K562 (cell line): ENCODE results near the gene DPPA4. TPM values are rescaled to one million over a fixed set of nuclear protein-coding genes. Genes with fewer than 3 reads are reported as not detected.

Experiments used
- ATAC-seq: fragments of 200-7000 bp; cut with Tn5 transposase; 3 replicates; pipeline ENCODE4 v1.9.1; 2020; ENCODE audit warnings: moderate library complexity
- BruUV-seq: library from RNA; stranded (reverse); fragments of 400-500 nt; replicated peaks from 2 replicates; lab custom pipeline; 2021; lab: Mats Ljungman, UMichigan
- CTCF ChIA-PET: fragments of 300-600 bp; formaldehyde crosslinking; extraction: SDS; loops from one replicate; lab custom pipeline; 2021; ENCODE audit warnings: low intra/inter-chr PET ratio; lab: Yijun Ruan, JAX
- POLR2A ChIA-PET: fragments of 300-600, 350-650 bp; sonication (Branson Sonifier 250); formaldehyde crosslinking; extraction: SDS; loops from one replicate; lab custom pipeline; 2021; ENCODE audit warnings: antibody characterized with exemption, inconsistent platforms; lab: Yijun Ruan, JAX
- DNase-seq, 4 experiments: peaks; one replicate each; pipeline versions ENCODE4 v3.0.0 to v3.0.0-alpha.2; 2011 to 2018; ENCODE audit warnings: low spot score in 3 of 4, mixed read lengths in 3 of 4; ENCODE audit errors: extremely low read depth in 1 of 4
- FAIRE-seq: peaks from 2 replicates; lab custom pipeline; 2011; peaks lifted over from hg19 to GRCh38; lab: Jason Lieb, UNC
- H2AFZ ChIP-seq: 2 replicates; pipeline ENCODE4 v1.6.0; 2011; ENCODE audit warnings: low read depth, low read length, control low read depth, inconsistent platforms
- H3K27ac ChIP-seq: fragments of 200-600 bp; 3 replicates; pipeline ENCODE4 v1.8.0; 2011; ENCODE audit warnings: low read depth, mild to moderate bottlenecking, control low read depth, inconsistent platforms, low read length, moderate library complexity, mixed read lengths; ENCODE audit errors: extremely low read depth
- H3K27me3 ChIP-seq, 2 experiments: fragments of 300-600 bp in 1 of 2; 2 replicates in 1 of 2; 3 replicates in 1 of 2; pipeline versions ENCODE4 v1.6.0 to v1.8.0; 2011; ENCODE audit warnings: inconsistent platforms in 2 of 2, low read length in 2 of 2, mild to moderate bottlenecking in 1 of 2, mixed read lengths in 1 of 2, moderate library complexity in 1 of 2; ENCODE audit not compliant: control insufficient read depth in 2 of 2, insufficient read depth in 2 of 2
- H3K36me3 ChIP-seq: fragments of 300-600 bp; 3 replicates; pipeline ENCODE4 v1.8.0; 2011; ENCODE audit warnings: mild to moderate bottlenecking, low read length, inconsistent platforms; ENCODE audit not compliant: control insufficient read depth, insufficient read depth
- H3K4me1 ChIP-seq, 2 experiments: fragments of 200-600 bp in 1 of 2; replicated peaks in 1 of 2; 2 replicates in 1 of 2; 3 replicates in 1 of 2; pipeline versions ENCODE4 v1.5.1 to v1.8.0; 2011; ENCODE audit warnings: inconsistent platforms in 2 of 2, low read length in 2 of 2, mild to moderate bottlenecking in 1 of 2, mixed read lengths in 1 of 2, moderate library complexity in 1 of 2; ENCODE audit not compliant: control insufficient read depth in 2 of 2, insufficient read depth in 2 of 2
- H3K4me2 ChIP-seq: 2 replicates; pipeline ENCODE4 v1.6.1; 2011; ENCODE audit warnings: low read length, control low read depth, inconsistent platforms, mixed read lengths; ENCODE audit not compliant: insufficient read depth
- H3K4me3 ChIP-seq: fragments of 200-600 bp; sonication (generic), shearing (Covaris generic); 2 replicates; pipeline ENCODE4 v1.5.1; 2016; ENCODE audit warnings: control low read depth, inconsistent platforms
- H3K79me2 ChIP-seq: fragments of 200-600 bp; 3 replicates; pipeline ENCODE4 v1.8.0; 2011; ENCODE audit warnings: low read length, inconsistent platforms; ENCODE audit not compliant: control insufficient read depth, insufficient read depth
- H3K9ac ChIP-seq, 2 experiments: 2 replicates each; pipeline versions ENCODE4 v1.6.0 to v1.6.1; 2011; ENCODE audit warnings: low read depth in 2 of 2, low read length in 2 of 2, control low read depth in 1 of 2, inconsistent platforms in 1 of 2, mild to moderate bottlenecking in 1 of 2, mixed read lengths in 1 of 2; ENCODE audit not compliant: insufficient read depth in 1 of 2
- H3K9me1 ChIP-seq: one replicate; pipeline ENCODE4 v1.6.0; 2011; ENCODE audit warnings: inconsistent platforms, mild to moderate bottlenecking, low read length, moderate library complexity; ENCODE audit not compliant: control insufficient read depth, insufficient read depth
- H3K9me3 ChIP-seq: replicated peaks from 2 replicates; pipeline ENCODE4 v1.5.1; 2011; ENCODE audit warnings: low read depth, low read length, inconsistent platforms; ENCODE audit not compliant: control insufficient read depth, insufficient read depth
- H4K20me1 ChIP-seq: replicated peaks from 2 replicates; pipeline ENCODE4 v1.6.1; 2011; ENCODE audit warnings: low read length, inconsistent platforms, mixed read lengths; ENCODE audit not compliant: control insufficient read depth, insufficient read depth
- BDP1 ChIP-seq: IDR thresholded peaks from 3 replicates; pipeline ENCODE4 v1.6.1; 2011; ENCODE audit not compliant: insufficient read length, insufficient read depth
- IRF9 ChIP-seq: fragments of 450-650 bp; IDR thresholded peaks from 2 replicates; pipeline ENCODE4 v1.6.1; 2016; ENCODE audit warnings: missing biosample characterization, missing genetic modification characterization
- NCOA4 ChIP-seq: fragments of 450-650 bp; IDR thresholded peaks from 2 replicates; pipeline ENCODE4 v1.6.1; 2018; ENCODE audit warnings: mild to moderate bottlenecking; ENCODE audit not compliant: partially characterized antibody
- ZNF507 ChIP-seq: conservative IDR thresholded peaks from 2 replicates; pipeline ENCODE4 v1.6.1; 2017; ENCODE audit warnings: missing genetic modification characterization, missing compliant biosample characterization
- ZNF551 ChIP-seq: fragments of 250-450 bp; sonication (Bioruptor Pico); IDR thresholded peaks from 2 replicates; pipeline ENCODE4 v1.5.0; 2021; ENCODE audit warnings: mild to moderate bottlenecking, moderate library complexity
- WGBS: fragments of 100-300 bp; shearing (Covaris generic); methylation state at CpG from one replicate; pipeline ENCODE4 v1.1.6; 2016; ENCODE audit warnings: low coverage, mixed read lengths; ENCODE audit not compliant: insufficient coverage; ENCODE audit errors: missing lambda C conversion rate; 5-methylcytosine and 5-hydroxymethylcytosine counted together
- in situ Hi-C: fragments of 300-500 bp; cut with MboI; formaldehyde crosslinking; loops from 4 replicates; pipeline ENCODE4 v1.15.0; 2018; ENCODE audit warnings: inconsistent platforms, mixed read lengths
- intact Hi-C: fragments of 100-400 bp; cut with micrococcal nuclease; formaldehyde crosslinking; loops from 2 replicates; pipeline ENCODE4 v1.14.2; 2022
- polyA plus RNA-seq, 8 experiments: library from polyadenylated mRNA; depleted of rRNA in 4 of 8; stranded (reverse) in 5 of 8; unstranded in 3 of 8; fragments of >200 nt; fragmentation: Nextera tagmentation in 2 of 8; fragmentation: Illumina TruSeq in 1 of 8; extraction: Ambion mirVana in 2 of 8; extraction: Trizol in 1 of 8; gene quantifications; 2 replicates each; pipeline versions ENCODE4 v1.2.1 to v1.2.3, GENCODE V29; 2011 to 2014; ENCODE audit warnings: inconsistent platforms in 1 of 8, missing spikeins in 1 of 8
- total RNA-seq, 7 experiments: library from RNA; depleted of rRNA in 6 of 7; stranded (reverse); fragments of >200 nt in 6 of 7; fragmentation: Illumina TruSeq in 2 of 7; extraction: Trizol in 2 of 7; gene quantifications; 2 replicates each; pipeline versions ENCODE4 v1.2.1 to v1.2.3, GENCODE V29; 2011 to 2021; ENCODE audit warnings: low replicate concordance in 1 of 7
- TF ChIP-seq, protein P1 (sequence below): fragments of 450-650 bp; formaldehyde crosslinking; IDR thresholded peaks from 2 replicates; pipeline ENCODE4 v1.4.0; 2022; ENCODE audit warnings: mild to moderate bottlenecking, moderate library complexity

Gene DPPA4
- total and polyA plus RNA-seq, 9 of the 15 experiments (the other 6 are each of a cell fraction or from before 2014, with no cell fraction given) = 0.53 TPM; not detected in 8

DNA sequence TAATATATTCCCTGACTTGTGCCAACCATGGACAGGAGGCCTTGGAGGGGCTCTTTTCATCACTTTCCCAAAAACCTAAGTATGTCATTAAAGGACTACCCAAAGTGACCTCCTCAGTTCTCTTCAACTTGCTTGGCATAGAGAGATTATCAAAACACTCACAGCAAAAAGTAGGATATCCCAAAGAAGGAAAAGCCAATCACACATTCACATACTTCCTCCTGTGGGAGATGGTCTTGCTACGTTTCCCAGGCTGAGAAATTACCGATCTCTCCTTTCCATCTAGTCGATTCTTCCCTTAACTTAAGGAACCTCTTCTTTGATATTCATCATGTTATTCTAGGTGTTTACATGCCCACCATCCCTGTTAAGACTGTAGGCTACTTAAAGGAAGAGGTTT is 9.1 kb downstream of the DPPA4 start:
- Histone ChIP-seq H3K27ac (no peak overlapping the region), H3K9me3 (no peaks in the 10 kb centered on the region), H4K20me1 (no peaks in the 10 kb centered on the region), H3K27me3 (no peaks in the 10 kb centered on the region), H3K4me2 (no peak overlapping the region), H3K79me2 (no peaks in the 10 kb centered on the region), H3K4me1 (no peaks in the 10 kb centered on the region), H3K36me3 (no peaks in the 10 kb centered on the region), H3K9me1 (no peaks in the 10 kb centered on the region), H3K9ac (no peak overlapping the region), H2AFZ (no peak overlapping the region), H3K4me3 (no peak overlapping the region)
- FAIRE-seq (no peak), ATAC-seq (no peak), DNase-seq (no peak)
- WGBS = 0% methylated on average over 2 of the region's 3 CpGs
- CTCF ChIA-PET = no interaction called here
- POLR2A ChIA-PET = no interaction called here
- in situ Hi-C loops (no loop called here), intact Hi-C loops (no loop called here)
- TF ChIP-seq, protein P1, sequence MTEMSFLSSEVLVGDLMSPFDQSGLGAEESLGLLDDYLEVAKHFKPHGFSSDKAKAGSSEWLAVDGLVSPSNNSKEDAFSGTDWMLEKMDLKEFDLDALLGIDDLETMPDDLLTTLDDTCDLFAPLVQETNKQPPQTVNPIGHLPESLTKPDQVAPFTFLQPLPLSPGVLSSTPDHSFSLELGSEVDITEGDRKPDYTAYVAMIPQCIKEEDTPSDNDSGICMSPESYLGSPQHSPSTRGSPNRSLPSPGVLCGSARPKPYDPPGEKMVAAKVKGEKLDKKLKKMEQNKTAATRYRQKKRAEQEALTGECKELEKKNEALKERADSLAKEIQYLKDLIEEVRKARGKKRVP (CRISPR knock-in tag) = no peak
- TF ChIP-seq IRF9 (tag) (no peak), BDP1 (no peak), ZNF507 (no peak), ZNF551 (no peak), NCOA4 (no peak)
- no TSS peak for BruUV-seq
